GM23248 (cell line): ENCODE results near the gene KCNMA1.

Experiments
- EZH2 ChIP-seq: fragments of 200-600 bp; sonication (generic); IDR thresholded peaks from 2 replicates; pipeline ENCODE4 v1.6.1; 2018; ENCODE audit warnings: antibody characterized with exemption, mild to moderate bottlenecking; ENCODE audit not compliant: insufficient read depth, poor library complexity, severe bottlenecking
- EZH2phosphoT487 ChIP-seq: fragments of 200-600 bp; sonication (generic); IDR thresholded peaks from 2 replicates; pipeline ENCODE4 v1.6.1; 2018; ENCODE audit warnings: antibody characterized with exemption, moderate library complexity, mild to moderate bottlenecking, low read depth; ENCODE audit not compliant: insufficient read depth

DNA sequence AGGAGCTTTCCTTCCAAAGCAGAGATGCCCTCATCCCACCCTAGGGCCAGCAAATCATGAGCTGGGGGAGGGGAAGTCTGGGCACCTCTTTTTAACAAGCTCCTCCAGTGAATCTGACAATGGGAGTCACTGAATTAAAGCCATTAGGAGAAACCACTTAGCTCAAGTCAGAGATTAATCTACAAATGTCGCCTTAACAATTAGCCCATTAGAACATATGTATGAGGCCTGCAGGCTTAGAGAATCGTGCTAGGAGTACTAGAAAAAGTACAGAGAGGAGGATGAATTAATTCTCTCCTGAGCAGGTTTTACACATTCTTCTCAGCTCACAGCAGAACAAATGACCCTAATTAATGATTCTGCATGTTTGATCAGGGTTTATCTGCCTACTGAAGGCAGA is 381.3 kb downstream of the KCNMA1 start:
- TF ChIP-seq EZH2phosphoT487 (no peak), EZH2 (no peak)
